CD4-positive, alpha-beta T cell treated with Interleukin-10 for 1 hour (primary cell): ENCODE results near the gene RP9.

Experiments used
- DNase-seq: peaks from one replicate; pipeline ENCODE4 v3.0.0-alpha.2; 2020

RP9 gene, protein sequence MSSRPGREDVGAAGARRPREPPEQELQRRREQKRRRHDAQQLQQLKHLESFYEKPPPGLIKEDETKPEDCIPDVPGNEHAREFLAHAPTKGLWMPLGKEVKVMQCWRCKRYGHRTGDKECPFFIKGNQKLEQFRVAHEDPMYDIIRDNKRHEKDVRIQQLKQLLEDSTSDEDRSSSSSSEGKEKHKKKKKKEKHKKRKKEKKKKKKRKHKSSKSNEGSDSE

DNA sequence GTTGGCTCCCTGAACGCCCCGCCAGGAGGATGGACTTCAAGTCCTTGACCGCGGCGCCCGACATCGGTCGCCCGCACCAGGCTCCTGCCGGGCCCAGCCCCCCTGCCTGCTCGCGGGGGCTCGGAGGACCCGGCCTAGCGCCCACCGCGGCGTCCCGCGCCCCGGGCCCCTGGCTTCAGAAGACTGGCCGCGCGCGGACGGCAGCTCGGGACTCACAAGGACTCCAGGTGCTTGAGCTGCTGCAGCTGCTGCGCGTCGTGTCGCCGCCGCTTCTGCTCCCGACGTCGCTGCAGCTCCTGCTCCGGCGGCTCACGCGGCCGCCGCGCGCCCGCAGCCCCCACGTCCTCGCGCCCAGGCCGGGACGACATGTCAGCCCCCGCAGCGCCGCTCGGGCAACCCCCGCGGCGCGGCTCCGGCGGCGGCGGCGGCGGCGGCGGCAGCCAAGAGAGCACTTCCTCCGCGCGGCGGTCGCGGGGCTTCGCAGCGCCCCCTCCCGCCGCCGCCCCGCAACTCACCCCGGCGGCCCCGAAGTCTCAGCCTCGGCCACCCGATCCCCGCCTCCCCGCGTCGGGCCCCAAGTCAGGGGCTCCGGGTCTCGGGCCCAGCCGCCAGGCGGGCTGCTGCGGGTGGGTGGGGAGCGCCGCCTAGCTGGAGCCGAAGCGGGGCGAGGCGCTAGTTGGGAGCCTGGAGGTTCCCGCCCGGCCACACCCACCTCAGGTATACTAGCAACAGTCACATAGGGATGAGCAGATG lies at the start of gene RP9:
TSS of gene RP9 (minus strand) at position 400 of the 753 bp plus-strand sequence. CDS start at position 368, 32 bp downstream.
- peak; percentile 83 for DNase-seq

- no peak for DNase-seq
Measured at GRCh38 chr7:33157781-33158180, 48.6 kb upstream of the RP9 start.

GRCh38 chr7:33157311-33157710 lies 48.1 kb upstream of the RP9 start:
- no peak for DNase-seq

DNA sequence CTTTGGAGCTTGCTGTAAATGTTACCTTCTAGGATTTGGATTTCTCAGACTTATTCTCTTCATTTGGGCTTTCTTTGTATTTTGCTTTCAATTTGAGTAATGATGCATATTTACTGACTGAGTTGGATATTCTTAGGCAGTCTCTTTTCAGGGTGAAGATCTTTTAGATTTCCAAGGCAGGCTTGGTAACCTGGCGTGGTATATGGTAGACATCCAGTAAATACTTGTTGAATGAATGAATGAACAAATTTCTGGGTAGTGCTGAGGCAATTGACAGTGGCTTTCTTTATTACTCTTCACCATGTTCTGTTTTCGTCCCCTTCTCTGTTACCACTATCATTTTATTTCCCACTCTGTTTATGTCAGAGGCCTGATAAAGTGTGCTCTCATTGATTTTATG lies 47.2 kb upstream of the RP9 start:
- no peak for DNase-seq

DNA sequence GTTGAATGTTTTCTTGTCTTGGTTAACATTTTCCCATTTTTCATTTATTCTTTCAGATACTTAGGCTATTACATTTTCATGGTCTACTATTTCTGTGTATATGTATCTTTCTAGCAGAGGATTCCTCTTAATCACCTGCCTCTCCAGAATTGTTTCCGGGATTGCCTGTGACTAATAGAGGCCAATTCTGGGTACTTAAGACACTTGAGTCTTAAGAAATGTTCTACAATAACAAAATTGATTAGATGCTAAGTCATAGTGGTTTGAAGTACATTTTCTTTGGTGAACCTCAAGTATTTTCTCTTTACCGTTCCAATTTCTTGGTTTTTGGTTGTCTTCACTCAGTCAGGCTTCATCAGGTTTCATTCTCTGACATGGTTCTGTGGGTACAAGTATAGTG lies 46.6 kb upstream of the RP9 start:
- DNase-seq, result no peak

DNA sequence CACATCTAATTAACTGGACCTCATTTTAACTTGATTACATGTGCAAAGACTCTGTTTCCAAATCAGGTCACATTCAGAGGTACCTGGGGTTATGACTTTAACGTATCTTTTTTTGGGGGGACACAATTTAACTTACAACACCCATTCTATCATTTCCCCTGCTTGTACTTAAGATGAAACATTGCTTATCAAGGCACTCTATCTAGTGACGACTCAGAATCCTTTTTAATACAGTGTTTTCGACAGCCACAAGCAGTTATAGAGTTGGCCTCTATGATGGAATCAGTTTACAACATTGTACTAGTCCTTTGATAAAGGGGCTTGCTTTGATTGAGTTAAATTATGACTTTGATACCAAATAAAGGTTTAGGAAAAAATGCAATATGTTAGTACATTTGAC lies 42.9 kb upstream of the RP9 start:
- no peak for DNase-seq

- DNase-seq, result no peak
Measured at GRCh38 chr7:33145156-33145555, 36.0 kb upstream of the RP9 start.

DNA sequence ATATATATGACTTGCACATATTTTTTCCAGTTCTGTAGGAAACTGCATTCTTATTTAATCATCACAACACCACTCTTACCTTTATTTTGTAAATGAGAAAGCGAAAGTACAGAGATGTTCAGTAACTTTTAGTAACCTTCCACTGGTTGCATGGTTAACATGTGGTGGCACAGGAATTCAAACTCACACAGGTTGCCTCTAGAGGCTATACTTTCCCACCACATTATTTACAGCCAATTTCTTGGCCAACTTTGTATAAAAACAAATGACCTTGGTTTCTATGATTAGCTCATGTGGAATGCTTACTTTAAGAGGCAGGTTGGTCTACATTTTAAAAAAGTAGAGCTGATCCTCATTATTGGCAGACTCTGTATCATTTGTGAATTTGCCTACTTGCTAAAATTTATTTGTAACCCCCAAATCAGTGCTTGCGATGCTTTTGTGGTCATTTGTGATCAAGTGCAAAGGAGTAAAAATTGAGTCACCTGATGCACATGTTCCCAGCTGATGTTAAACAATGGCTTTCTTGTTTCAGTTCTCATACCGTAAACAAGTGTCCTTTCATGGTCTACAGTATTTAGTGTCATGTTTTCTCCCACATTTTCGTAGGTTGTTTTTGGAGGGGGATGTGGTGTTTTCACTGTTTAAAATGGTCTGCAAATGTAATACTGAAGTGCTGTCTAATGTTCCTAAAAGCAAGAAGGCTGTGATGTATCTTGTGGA lies 35.0 kb upstream of the RP9 start:
- no peak for DNase-seq

DNA sequence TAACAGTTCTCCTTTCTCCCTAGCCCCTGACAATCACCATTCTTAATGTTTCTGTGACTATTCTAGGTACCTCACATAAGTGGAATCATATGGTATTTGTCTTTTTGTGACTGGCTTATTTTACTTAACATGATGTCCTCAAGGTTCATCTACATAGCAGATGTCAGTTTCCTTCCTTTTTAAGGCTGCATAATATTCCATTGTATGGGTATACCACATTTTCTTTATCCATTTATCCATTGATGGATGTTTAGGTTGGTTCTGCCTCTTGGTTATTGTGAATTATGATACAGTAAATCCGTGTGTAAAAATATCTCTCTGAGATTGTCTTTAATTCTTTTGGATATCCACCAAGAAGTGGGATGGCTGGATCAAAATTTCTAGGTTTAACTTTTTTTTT lies 33.4 kb upstream of the RP9 start:
- no peak for DNase-seq

DNA sequence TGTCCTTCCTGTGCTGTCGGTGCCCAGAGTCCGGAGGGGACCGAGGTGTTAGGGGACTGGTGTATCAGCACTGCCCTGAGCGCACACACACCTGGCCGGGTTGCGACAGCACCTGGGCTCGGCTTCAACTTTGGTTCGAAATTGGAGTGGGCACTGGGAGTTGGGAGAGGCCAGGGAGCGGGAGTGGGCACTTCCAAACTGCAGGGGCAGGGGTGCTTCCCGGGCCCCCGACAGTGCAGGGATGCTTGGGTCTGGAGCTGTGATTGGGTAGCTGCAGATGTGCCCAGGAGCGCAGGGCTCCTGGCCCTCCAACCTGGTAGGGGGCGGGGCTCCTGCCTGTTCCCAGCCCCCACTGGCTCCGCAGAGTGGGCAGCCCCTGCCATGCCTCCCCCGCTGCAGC lies 27.9 kb upstream of the RP9 start:
- no peak for DNase-seq

DNA sequence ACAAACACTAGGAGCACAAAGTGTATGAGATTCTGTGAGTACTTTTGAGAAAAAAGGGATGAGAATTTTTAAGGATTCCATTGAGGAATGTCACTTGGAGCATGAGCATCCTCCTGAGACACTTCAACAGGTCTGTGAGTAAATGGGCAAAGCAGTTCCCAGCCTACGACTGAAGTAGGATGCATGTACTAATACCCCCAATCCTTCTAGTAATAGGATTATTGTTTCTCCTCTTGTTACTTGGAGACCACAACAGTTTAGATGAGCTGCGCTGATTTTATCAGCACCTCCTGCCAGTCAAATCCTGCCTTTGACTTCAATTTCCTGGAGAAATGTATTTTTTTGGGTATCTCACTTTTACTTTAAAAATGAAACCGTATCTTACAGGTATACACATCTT lies 21.0 kb upstream of the RP9 start:
- peak; percentile 34 for DNase-seq

DNA sequence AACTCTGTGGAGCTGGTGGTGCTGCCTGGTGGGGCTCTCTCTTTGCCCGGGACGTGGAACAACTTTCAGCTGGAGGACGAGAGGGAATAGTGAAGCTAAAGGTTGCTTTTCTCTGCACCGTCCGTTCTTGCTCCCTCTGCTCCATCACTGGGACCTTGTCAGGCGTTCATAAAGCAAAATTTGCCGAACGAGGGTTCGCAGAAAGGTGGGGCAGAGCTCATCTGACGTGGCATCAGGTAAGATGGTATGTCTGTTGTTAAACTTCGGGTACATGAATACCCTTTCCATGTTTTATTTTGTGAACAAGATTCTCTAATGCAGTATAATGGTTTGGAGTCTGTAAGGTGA lies 20.6 kb upstream of the RP9 start:
- DNase-seq, result no peak

- peak; percentile 90 for DNase-seq
Measured at GRCh38 chr7:33128990-33129805, 20.0 kb upstream of the RP9 start, which contains the start of gene BBS9. TSS of gene BBS9 (plus strand) at chr7:33129564. CDS start at chr7:33146253, 16,689 bp downstream.

- no peak for DNase-seq
Measured at GRCh38 chr7:33128631-33128989, 19.4 kb upstream of the RP9 start.

DNA sequence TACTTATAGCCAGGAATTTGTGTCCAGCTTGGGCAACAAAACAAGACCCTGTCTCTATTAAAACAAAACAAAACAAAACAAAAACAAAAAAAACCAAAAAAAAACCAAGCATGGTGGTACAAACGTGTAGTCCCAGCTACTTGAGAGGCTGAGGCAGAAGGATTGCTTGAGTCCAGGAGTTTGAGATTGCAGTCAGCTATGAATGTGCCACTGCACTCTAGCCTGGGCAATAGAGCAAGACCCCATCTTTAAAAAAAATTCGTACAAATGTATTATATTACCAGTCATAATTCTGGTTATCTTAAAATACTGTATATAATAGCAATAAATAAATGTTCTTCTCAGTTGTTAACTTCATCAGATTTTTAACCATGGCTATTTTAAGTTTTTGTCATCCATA lies 17.9 kb upstream of the RP9 start:
- DNase-seq, result no peak

DNA sequence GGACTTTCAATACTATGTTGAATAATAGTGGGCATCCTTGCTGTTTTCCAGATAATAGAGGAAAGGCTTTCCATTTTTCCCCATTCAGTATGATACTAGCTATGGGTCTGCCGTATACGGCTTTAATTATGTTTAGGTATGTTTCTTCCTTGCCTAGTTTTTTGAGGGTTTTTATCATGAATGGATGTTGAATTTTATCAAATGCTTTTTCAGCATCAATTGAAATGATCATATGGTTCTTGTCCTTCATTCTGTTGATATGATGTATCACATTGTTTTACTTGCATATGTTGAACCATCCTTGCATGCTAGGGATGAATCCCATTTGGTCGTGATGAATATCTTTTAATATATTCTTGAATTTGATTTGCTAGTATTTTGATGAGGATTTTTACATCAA lies 9.2 kb upstream of the RP9 start:
- no peak for DNase-seq

DNA sequence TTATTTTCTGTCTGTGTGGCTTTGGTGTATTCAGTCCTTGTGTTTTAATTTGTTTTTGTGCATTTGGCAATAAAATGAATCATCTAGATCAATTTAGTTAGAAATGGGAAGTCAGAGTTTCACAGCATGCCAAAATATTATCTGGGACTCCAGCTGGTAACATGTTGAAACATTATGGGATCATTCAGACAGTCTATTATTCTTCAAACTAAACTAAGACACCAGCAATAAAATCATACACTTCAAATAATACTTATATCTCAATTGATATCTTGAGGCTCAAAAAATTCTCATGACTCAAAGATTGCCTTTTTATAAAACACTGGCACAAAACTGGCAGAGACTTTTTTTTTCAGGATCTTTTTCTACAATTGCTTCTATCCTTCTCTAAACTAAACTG lies 5.8 kb upstream of the RP9 start:
- no peak for DNase-seq

DNA sequence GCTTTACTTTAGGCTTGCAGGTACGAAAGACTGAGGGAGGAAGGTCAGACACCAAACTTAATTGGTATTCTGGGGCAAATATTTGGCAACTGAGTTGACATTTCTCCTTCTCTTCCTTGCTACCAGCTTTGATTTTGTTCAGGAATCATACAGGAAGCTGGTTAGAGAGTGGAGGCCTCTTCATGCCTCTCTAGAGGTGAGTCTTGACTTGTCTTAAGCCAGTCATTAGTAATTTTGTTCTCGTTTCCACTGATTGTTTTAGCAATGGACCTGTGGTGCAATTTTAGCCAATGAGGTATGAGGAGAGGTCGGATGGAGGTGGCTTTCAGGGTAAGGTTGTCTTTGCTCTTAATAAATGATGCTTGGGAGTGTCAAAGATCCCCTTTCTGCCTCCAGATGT lies 2.4 kb upstream of the RP9 start:
- no peak for DNase-seq

GRCh38 chr7:33109758-33110238 lies 594 bp upstream of the RP9 start:
- no peak for DNase-seq

- DNase-seq, result peak; percentile 35
Measured at GRCh38 chr7:33108554-33109004, 625 bp downstream of the RP9 start.

DNA sequence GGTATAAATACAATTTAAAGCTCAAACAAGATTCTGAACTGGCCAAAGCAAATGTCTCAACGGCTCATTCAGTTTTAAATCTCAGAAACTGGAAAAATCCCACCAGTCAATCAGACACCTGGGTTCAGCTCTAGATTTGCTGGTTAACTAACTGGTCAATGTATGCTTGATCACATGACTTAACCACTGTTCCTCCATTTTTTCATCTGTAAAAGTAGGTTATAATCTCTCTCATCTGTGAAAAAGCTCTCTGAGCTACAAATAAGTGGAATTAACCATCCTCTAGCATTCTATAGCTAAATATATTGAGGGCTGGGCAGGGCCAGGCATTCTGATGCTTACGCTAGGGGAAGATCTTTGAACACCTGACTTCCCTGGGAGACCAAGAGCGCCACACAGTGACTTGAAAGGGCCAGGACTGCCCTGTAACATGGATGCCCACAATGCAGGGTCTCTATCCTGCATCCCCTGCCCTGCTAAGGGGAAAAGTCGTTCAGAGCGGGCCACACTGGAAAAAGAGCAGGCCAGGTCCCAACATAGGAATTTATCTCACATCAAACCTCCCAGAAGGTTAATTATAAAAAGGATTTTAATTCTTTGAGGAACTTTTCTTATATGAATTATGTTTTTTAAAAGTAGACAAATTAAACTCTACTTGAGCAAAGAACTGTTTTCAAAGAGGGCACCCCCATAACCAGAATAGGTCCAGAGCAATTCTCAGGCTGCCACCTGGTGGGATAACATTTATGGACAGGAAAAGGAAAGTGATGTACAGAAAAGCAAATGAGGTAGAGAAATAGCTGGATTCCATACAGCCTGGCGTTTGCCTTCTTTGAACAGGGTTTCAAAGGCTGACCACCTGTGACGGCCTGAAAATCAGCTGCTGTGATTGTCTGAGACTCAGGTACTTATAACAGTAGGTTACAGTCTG lies 1.8 kb downstream of the RP9 start:
- peak; percentile 73 for DNase-seq

DNA sequence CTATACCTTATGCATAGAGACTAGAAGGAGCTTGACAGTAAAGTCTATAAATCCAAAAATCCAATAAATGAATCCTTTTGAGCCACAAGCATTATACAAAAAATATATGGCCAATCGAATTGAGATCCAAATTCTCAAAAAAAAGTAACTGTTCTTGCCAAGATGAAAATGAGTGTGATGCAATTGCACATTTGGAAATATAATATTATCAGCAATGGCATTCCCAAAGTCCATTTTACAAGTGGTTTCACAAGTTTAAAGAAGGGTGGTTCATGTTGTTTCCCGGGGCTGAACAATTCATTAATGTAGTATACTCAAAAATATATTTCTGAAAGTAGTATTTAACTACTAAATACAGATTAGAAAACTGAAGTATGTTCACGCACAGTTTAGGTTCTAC lies 7.3 kb downstream of the RP9 start:
- no peak for DNase-seq
